HCT116 (cell line): ENCODE measurements around the gene PLAAT2. TPM values are rescaled to one million over a fixed set of nuclear protein-coding genes. Genes with fewer than 3 reads are reported as not detected.

Source experiments
- ATAC-seq: fragments of 200-7000 bp; cut with Tn5 transposase; 2 replicates; pipeline ENCODE4 v1.9.1; 2020; ENCODE audit warnings: mild to moderate bottlenecking, moderate library complexity
- BruUV-seq: library from RNA; stranded (reverse); fragments of 400-500 nt; replicated peaks from 2 replicates; lab custom pipeline; 2021; lab: Mats Ljungman, UMichigan
- CTCF ChIA-PET: fragments of 300-600 bp; sonication (Branson Sonifier 250); formaldehyde crosslinking; loops from one replicate; lab custom pipeline; 2021; ENCODE audit warnings: antibody characterized with exemption; lab: Charles Lee
- POLR2A ChIA-PET: fragments of 300-600, 350-600 bp; sonication (Branson Sonifier 250); formaldehyde crosslinking; loops from one replicate; lab custom pipeline; 2021; ENCODE audit warnings: antibody characterized with exemption; lab: Charles Lee
- RAD21 ChIA-PET, 2 experiments: fragments of 300-600 bp; sonication (Branson Sonifier 250); formaldehyde crosslinking; loops; one replicate each; lab custom pipeline; 2023; ENCODE audit warnings: low total read pairs in 2 of 2; ENCODE audit not compliant: uncharacterized antibody in 2 of 2, unreplicated experiment in 2 of 2, low non-redundant PET in 1 of 2; lab: Charles Lee
- DNase-seq: peaks from one replicate; pipeline ENCODE4 v3.0.0-alpha.2; 2010; ENCODE audit warnings: low read depth, low spot score
- H2AFZ ChIP-seq: fragments of 200-600 bp; shearing (Covaris generic), sonication (generic); 2 replicates; pipeline ENCODE4 v1.6.1; 2017; ENCODE audit warnings: low read depth, mixed run types, mixed read lengths, antibody characterized with exemption, low read length; ENCODE audit not compliant: poor library complexity, severe bottlenecking
- H3K27ac ChIP-seq: 2 replicates; pipeline ENCODE4 v1.5.1; 2012; ENCODE audit warnings: low read depth, low read length
- H3K27me3 ChIP-seq: fragments of 200-600 bp; sonication (generic); 2 replicates; pipeline ENCODE4 v1.6.1; 2016; ENCODE audit warnings: mixed run types, low read length, mixed read lengths; ENCODE audit not compliant: insufficient read depth
- H3K36me3 ChIP-seq, 2 experiments: fragments of 200-500 bp in 1 of 2; fragments of 200-600 bp in 1 of 2; sonication (Bioruptor generic) in 1 of 2; sonication (generic) in 1 of 2; 2 replicates each; pipeline versions ENCODE4 v1.5.1 to v1.6.1; 2014 to 2016; ENCODE audit warnings: low read length in 2 of 2, inconsistent platforms in 1 of 2, mixed read lengths in 1 of 2, mixed run types in 1 of 2; ENCODE audit not compliant: insufficient read depth in 2 of 2, control insufficient read depth in 1 of 2
- H3K4me1 ChIP-seq, 2 experiments: fragments of 200-600 bp in 1 of 2; sonication (generic) in 1 of 2; 2 replicates each; pipeline versions ENCODE4 v1.5.1 to v1.6.1; 2012 to 2017; ENCODE audit warnings: low read length in 2 of 2, inconsistent platforms in 1 of 2, mild to moderate bottlenecking in 1 of 2, mixed read lengths in 1 of 2, mixed run types in 1 of 2, moderate library complexity in 1 of 2; ENCODE audit not compliant: insufficient read depth in 2 of 2, control insufficient read depth in 1 of 2
- H3K4me2 ChIP-seq: fragments of 200-600 bp; sonication (generic); 2 replicates; pipeline ENCODE4 v1.6.1; 2017; ENCODE audit warnings: mixed run types, low read length, mixed read lengths
- H3K4me3 ChIP-seq, 2 experiments: fragments of 200-600 bp in 1 of 2; sonication (generic) in 1 of 2; replicated peaks in 1 of 2; 2 replicates each; pipeline ENCODE4 v1.5.1; 2011 to 2016; ENCODE audit warnings: low read length in 2 of 2, control low read depth in 1 of 2, low read depth in 1 of 2, mild to moderate bottlenecking in 1 of 2, mixed read lengths in 1 of 2, mixed run types in 1 of 2
- H3K79me2 ChIP-seq: fragments of 200-600 bp; sonication (generic); 2 replicates; pipeline ENCODE4 v1.6.1; 2017; ENCODE audit warnings: mild to moderate bottlenecking, mixed run types, low read length, moderate library complexity, mixed read lengths; ENCODE audit not compliant: insufficient read depth
- H3K9ac ChIP-seq: fragments of 200-600 bp; sonication (generic); 2 replicates; pipeline ENCODE4 v1.6.1; 2016; ENCODE audit warnings: low read length, mixed read lengths
- H3K9me2 ChIP-seq: fragments of 200-600 bp; sonication (generic), shearing (Covaris generic); 2 replicates; pipeline ENCODE4 v1.6.1; 2017; ENCODE audit warnings: mixed run types, mild to moderate bottlenecking, moderate library complexity; ENCODE audit not compliant: insufficient read depth
- H3K9me3 ChIP-seq, 2 experiments: fragments of 200-500 bp in 1 of 2; fragments of 200-600 bp in 1 of 2; sonication (Bioruptor generic) in 1 of 2; sonication (generic) in 1 of 2; 2 replicates each; pipeline ENCODE4 v1.6.1; 2014 to 2017; ENCODE audit warnings: low read length in 2 of 2, mixed read lengths in 2 of 2, inconsistent platforms in 1 of 2, low read depth in 1 of 2, mild to moderate bottlenecking in 1 of 2, mixed run types in 1 of 2, moderate library complexity in 1 of 2; ENCODE audit not compliant: control insufficient read depth in 1 of 2, insufficient read depth in 1 of 2
- H4K20me1 ChIP-seq: fragments of 200-600 bp; sonication (generic), shearing (Covaris generic); 2 replicates; pipeline ENCODE4 v1.6.1; 2017; ENCODE audit warnings: mixed run types, mild to moderate bottlenecking, moderate library complexity; ENCODE audit not compliant: insufficient read depth
- CBX3 ChIP-seq: IDR thresholded peaks from 2 replicates; pipeline ENCODE4 v1.6.1; 2012; ENCODE audit warnings: low read depth
- CEBPB ChIP-seq: IDR thresholded peaks from 2 replicates; pipeline ENCODE4 v1.6.1; 2012; ENCODE audit warnings: low read depth
- ELF1 ChIP-seq: IDR thresholded peaks from 2 replicates; pipeline ENCODE4 v1.6.1; 2012; ENCODE audit warnings: low read depth, borderline replicate concordance
- EZH2 ChIP-seq: fragments of 200-600 bp; sonication (generic); IDR thresholded peaks from 2 replicates; pipeline ENCODE4 v1.6.1; 2017; ENCODE audit warnings: antibody characterized with exemption, mixed run types
- EZH2phosphoT487 ChIP-seq: fragments of 200-600 bp; IDR thresholded peaks from 2 replicates; pipeline ENCODE4 v1.6.1; 2018; ENCODE audit warnings: antibody characterized with exemption, borderline replicate concordance
- FOSL1 ChIP-seq: IDR thresholded peaks from 2 replicates; pipeline ENCODE4 v1.6.1; 2012; ENCODE audit warnings: low read depth
- JUND ChIP-seq: IDR thresholded peaks from 2 replicates; pipeline ENCODE4 v1.6.1; 2012
- POLR2A ChIP-seq: IDR thresholded peaks from 2 replicates; pipeline ENCODE4 v1.7.0; 2011; ENCODE audit warnings: borderline replicate concordance; ENCODE audit not compliant: insufficient read depth, insufficient read length; ENCODE audit errors: extremely low read depth
- POLR2AphosphoS5 ChIP-seq: IDR thresholded peaks from 2 replicates; pipeline ENCODE4 v1.6.1; 2011; ENCODE audit warnings: mild to moderate bottlenecking, low read depth, low read length, moderate library complexity
- RAD21 ChIP-seq: IDR thresholded peaks from 2 replicates; pipeline ENCODE4 v1.6.1; 2012; ENCODE audit warnings: low read depth, mild to moderate bottlenecking
- REST ChIP-seq: IDR thresholded peaks from 2 replicates; pipeline ENCODE4 v1.6.1; 2012; ENCODE audit warnings: low read depth
- SP1 ChIP-seq: IDR thresholded peaks from 2 replicates; pipeline ENCODE4 v1.6.1; 2012; ENCODE audit warnings: low read depth
- YY1 ChIP-seq: IDR thresholded peaks from 2 replicates; pipeline ENCODE4 v1.6.1; 2011; ENCODE audit warnings: low read length, low read depth, moderate library complexity, mild to moderate bottlenecking; ENCODE audit not compliant: insufficient replicate concordance; ENCODE audit errors: extremely low read depth
- intact Hi-C: fragments of 100-400 bp; cut with micrococcal nuclease; formaldehyde crosslinking; loops from 2 replicates; pipeline ENCODE4 v1.10.0; 2022
- total RNA-seq: library from RNA; stranded (reverse); gene quantifications from one replicate; pipeline ENCODE4 v1.2.1, GENCODE V29; 2021; ENCODE audit not compliant: unreplicated experiment
- TF ChIP-seq, protein P1 (sequence below): IDR thresholded peaks from 2 replicates; pipeline ENCODE4 v1.6.1; 2011; ENCODE audit warnings: mild to moderate bottlenecking, low read length, moderate library complexity; ENCODE audit not compliant: insufficient replicate concordance; ENCODE audit errors: extremely low read depth

Gene PLAAT2
- total RNA-seq, 1 experiment from 2014 or later, result not detected

DNA sequence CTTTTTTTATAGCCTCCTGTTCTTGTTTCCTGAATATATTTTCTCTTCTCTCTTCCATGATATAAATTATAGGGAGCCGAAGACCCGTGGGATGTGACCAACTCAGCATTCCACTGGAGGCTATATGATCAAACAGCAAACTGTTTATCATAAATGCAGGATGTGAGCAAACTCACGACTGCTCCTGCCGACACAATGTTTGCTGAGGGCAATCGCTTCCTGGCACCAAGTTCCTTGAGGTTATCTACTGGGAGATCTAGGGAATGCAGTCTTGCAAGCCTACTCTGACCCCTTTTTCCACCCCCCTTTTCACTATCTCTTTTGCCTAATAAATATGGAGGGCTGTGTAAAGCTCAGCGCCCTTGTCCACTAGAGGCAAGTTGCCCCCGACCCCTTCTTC lies 40.0 kb downstream of the PLAAT2 start:
- no peaks in the 10 kb centered on the region for H3K79me2 ChIP-seq
- no TSS peak for BruUV-seq
- no peak overlapping the region for H3K27ac ChIP-seq
- CTCF ChIA-PET, result interaction anchor here (0.6 kb wide), 1 partner anchor 22 kb away, joined by 3 read pairs; no protein-coding TSS in a partner anchor
- RAD21 ChIA-PET, result no interaction called here
- H2AFZ ChIP-seq, result no peak overlapping the region
- no peaks in the 10 kb centered on the region for H3K27me3 ChIP-seq
- no peak for ATAC-seq
- TF ChIP-seq POLR2A (no peak), REST (no peak), EZH2phosphoT487 (no peak), RAD21 (no peak), YY1 (no peak), SP1 (no peak), CBX3 (no peak), FOSL1 (no peak), ELF1 (no peak), CEBPB (no peak), EZH2 (no peak), POLR2AphosphoS5 (no peak), JUND (no peak)
- TF ChIP-seq, protein P1, sequence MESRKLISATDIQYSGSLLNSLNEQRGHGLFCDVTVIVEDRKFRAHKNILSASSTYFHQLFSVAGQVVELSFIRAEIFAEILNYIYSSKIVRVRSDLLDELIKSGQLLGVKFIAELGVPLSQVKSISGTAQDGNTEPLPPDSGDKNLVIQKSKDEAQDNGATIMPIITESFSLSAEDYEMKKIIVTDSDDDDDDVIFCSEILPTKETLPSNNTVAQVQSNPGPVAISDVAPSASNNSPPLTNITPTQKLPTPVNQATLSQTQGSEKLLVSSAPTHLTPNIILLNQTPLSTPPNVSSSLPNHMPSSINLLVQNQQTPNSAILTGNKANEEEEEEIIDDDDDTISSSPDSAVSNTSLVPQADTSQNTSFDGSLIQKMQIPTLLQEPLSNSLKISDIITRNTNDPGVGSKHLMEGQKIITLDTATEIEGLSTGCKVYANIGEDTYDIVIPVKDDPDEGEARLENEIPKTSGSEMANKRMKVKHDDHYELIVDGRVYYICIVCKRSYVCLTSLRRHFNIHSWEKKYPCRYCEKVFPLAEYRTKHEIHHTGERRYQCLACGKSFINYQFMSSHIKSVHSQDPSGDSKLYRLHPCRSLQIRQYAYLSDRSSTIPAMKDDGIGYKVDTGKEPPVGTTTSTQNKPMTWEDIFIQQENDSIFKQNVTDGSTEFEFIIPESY, result no peak
- TF ChIP-seq, all 23 proteins: peak for 0
- Histone ChIP-seq H3K4me1 (no peaks in the 10 kb centered on the region), H3K36me3 (no peaks in the 10 kb centered on the region), H3K9ac (no peak overlapping the region), H4K20me1 (no peaks in the 10 kb centered on the region), H3K4me3 (no peak overlapping the region), H3K9me2 (no peaks in the 10 kb centered on the region), H3K4me2 (no peak overlapping the region), H3K9me3 (no peaks in the 10 kb centered on the region)
- intact Hi-C loops, result no loop called here
- POLR2A ChIA-PET, result no interaction called here
- DNase-seq, result no peak
